HCT116 (cell line): ENCODE measurements around the gene COL19A1.

Source experiments
- CTCF ChIP-seq, 3 experiments: fragments of 200-600 bp in 1 of 3; sonication (generic) in 1 of 3; IDR thresholded peaks in 2 of 3; conservative IDR thresholded peaks in 1 of 3; 2 replicates each; pipeline ENCODE4 v1.5.1; 2012 to 2017; ENCODE audit warnings: low read depth in 2 of 3, low read length in 2 of 3, antibody characterized with exemption in 1 of 3, borderline replicate concordance in 1 of 3, control low read depth in 1 of 3, mild to moderate bottlenecking in 1 of 3, mixed read lengths in 1 of 3, mixed run types in 1 of 3, moderate library complexity in 1 of 3; ENCODE audit not compliant: insufficient read depth in 1 of 3
- ELF1 ChIP-seq: IDR thresholded peaks from 2 replicates; pipeline ENCODE4 v1.6.1; 2012; ENCODE audit warnings: low read depth, borderline replicate concordance
- EZH2 ChIP-seq: fragments of 200-600 bp; sonication (generic); IDR thresholded peaks from 2 replicates; pipeline ENCODE4 v1.6.1; 2017; ENCODE audit warnings: antibody characterized with exemption, mixed run types
- EZH2phosphoT487 ChIP-seq: fragments of 200-600 bp; IDR thresholded peaks from 2 replicates; pipeline ENCODE4 v1.6.1; 2018; ENCODE audit warnings: antibody characterized with exemption, borderline replicate concordance
- JUND ChIP-seq: IDR thresholded peaks from 2 replicates; pipeline ENCODE4 v1.6.1; 2012
- POLR2A ChIP-seq: IDR thresholded peaks from 2 replicates; pipeline ENCODE4 v1.7.0; 2011; ENCODE audit warnings: borderline replicate concordance; ENCODE audit not compliant: insufficient read depth, insufficient read length; ENCODE audit errors: extremely low read depth
- POLR2AphosphoS5 ChIP-seq: IDR thresholded peaks from 2 replicates; pipeline ENCODE4 v1.6.1; 2011; ENCODE audit warnings: mild to moderate bottlenecking, low read depth, low read length, moderate library complexity

- TF ChIP-seq POLR2AphosphoS5 (no peak), POLR2A (no peak), EZH2 (no peak), CTCF (IDR thresholded peaks at IDR 0.05 in 2 of 3, conservative IDR thresholded peaks at IDR 0.05 in 1 of 3; ENCODE audit: borderline replicate concordance in 1 of 3, insufficient read depth in 1 of 3, low read depth in 2 of 3, low read length in 2 of 3) (no peak), JUND (no peak), ELF1 (no peak), EZH2phosphoT487 (no peak)
Measured at GRCh38 chr6:69942485-69942884, 76.1 kb downstream of the COL19A1 start.
